B cell (primary cell): ENCODE measurements around the gene EPX.

ENCODE experiments used
- CTCF ChIP-seq: fragments of 200-600 bp; IDR thresholded peaks from one replicate; pipeline ENCODE4 v1.8.0; 2022; ENCODE audit warnings: antibody characterized with exemption, mild to moderate bottlenecking
- EZH2 ChIP-seq: IDR thresholded peaks from 2 replicates; pipeline ENCODE4 v1.6.1; 2012; ENCODE audit warnings: borderline replicate concordance, low read depth, mild to moderate bottlenecking, moderate library complexity, low read length; ENCODE audit not compliant: insufficient read depth, poor library complexity, severe bottlenecking

- TF ChIP-seq EZH2 (no peak), CTCF (no peak)
Observed at GRCh38 chr17:58234512-58234911, 42.0 kb downstream of the EPX start.
